Prostate gland (tissue), 2 donors: Measurements from ENCODE around the gene IGSF10.

ENCODE experiments used
- CTCF ChIP-seq, 4 experiments: fragments of 200-600 bp in 2 of 4; fragments of 450-650 bp in 2 of 4; sonication (generic) in 2 of 4; IDR thresholded peaks; 1 replicate in 3 of 4; 2 replicates in 1 of 4; pipeline ENCODE4 v1.5.1; 2016 to 2019; ENCODE audit warnings: antibody characterized with exemption in 4 of 4, mild to moderate bottlenecking in 2 of 4, moderate library complexity in 2 of 4
- POLR2A ChIP-seq: fragments of 450-650 bp; IDR thresholded peaks from one replicate; pipeline ENCODE4 v1.6.1; 2016; ENCODE audit warnings: antibody characterized with exemption, mild to moderate bottlenecking
- POLR2AphosphoS5 ChIP-seq: sonication (generic); formaldehyde crosslinking; IDR thresholded peaks from one replicate; pipeline ENCODE4 v1.6.1; 2017; ENCODE audit warnings: antibody characterized with exemption

GRCh38 chr3:151428386-151428785, 32.5 kb downstream of the IGSF10 start:
- TF ChIP-seq POLR2A = no peak
- no peak for TF ChIP-seq POLR2AphosphoS5
- no peak for TF ChIP-seq CTCF (IDR thresholded peaks at IDR 0.05)
